HG02642 (cell line): ENCODE data around the gene KIF27.
"Not testable (repeated sequence)": the region's sequence is repeated elsewhere in the genome, so short reads cannot be mapped to it uniquely, and the experiment has no call there.

Experiments used
- ATAC-seq: cut with Tn5 transposase; IDR thresholded peaks from one replicate; pipeline ENCODE4 v1.9.1; 2021; ENCODE audit warnings: mild to moderate bottlenecking; ENCODE audit not compliant: unreplicated experiment, poor library complexity

KIF27 gene

GRCh38 chr9:83932851-83933250 lies 11.6 kb upstream of the KIF27 start:
- ATAC-seq = no peak

- no peak for ATAC-seq
Observed at GRCh38 chr9:83932011-83932410, 10.8 kb upstream of the KIF27 start.

- ATAC-seq = no peak
Observed at GRCh38 chr9:83930881-83931280, 9.6 kb upstream of the KIF27 start.

GRCh38 chr9:83927591-83927990 lies 6.4 kb upstream of the KIF27 start:
- no peak for ATAC-seq

- ATAC-seq = peak; percentile 30
Observed at GRCh38 chr9:83920469-83920926, 734 bp downstream of the KIF27 start.

GRCh38 chr9:83919111-83919510 lies 2.1 kb downstream of the KIF27 start:
- ATAC-seq = no peak

GRCh38 chr9:83912194-83912593 lies 9.0 kb downstream of the KIF27 start:
- ATAC-seq = peak; percentile 51

GRCh38 chr9:83906144-83906543 lies 15.1 kb downstream of the KIF27 start:
- no peak for ATAC-seq

GRCh38 chr9:83900615-83901014 lies 20.6 kb downstream of the KIF27 start:
- ATAC-seq = not testable (repeated sequence)

- ATAC-seq = not testable (repeated sequence)
Observed at GRCh38 chr9:83894301-83894700, 26.9 kb downstream of the KIF27 start.

GRCh38 chr9:83886498-83886897 lies 34.7 kb downstream of the KIF27 start:
- ATAC-seq = not testable (repeated sequence)

GRCh38 chr9:83885559-83886240 lies 35.5 kb downstream of the KIF27 start:
- not testable (repeated sequence) for ATAC-seq

- ATAC-seq = not testable (repeated sequence)
Observed at GRCh38 chr9:83881687-83882408, 39.4 kb downstream of the KIF27 start.

- not testable (repeated sequence) for ATAC-seq
Observed at GRCh38 chr9:83875559-83875958, 45.7 kb downstream of the KIF27 start.

- not testable (repeated sequence) for ATAC-seq
Observed at GRCh38 chr9:83849895-83850294, 71.3 kb downstream of the KIF27 start.

- ATAC-seq = not testable (repeated sequence)
Observed at GRCh38 chr9:83837070-83837643, 84.1 kb downstream of the KIF27 start.

GRCh38 chr9:83830426-83831071 lies 90.7 kb downstream of the KIF27 start:
- ATAC-seq = not testable (repeated sequence)

- ATAC-seq = not testable (repeated sequence)
Observed at GRCh38 chr9:83824986-83825623, 96.1 kb downstream of the KIF27 start.

GRCh38 chr9:83817356-83818278 lies 103.6 kb downstream of the KIF27 start, which contains the start of gene GKAP1:
Gene GKAP1, minus strand, starts transcription at chr9:83817769. Its CDS starts 11,252 bp downstream, at chr9:83806517.
- peak; percentile 85 for ATAC-seq
